GM21576 (cell line): ENCODE results near the gene SCNM1.
"Not testable (repeated sequence)": the region's sequence is repeated elsewhere in the genome, so short reads cannot be mapped to it uniquely, and the experiment has no call there.

Source experiments
- ATAC-seq: cut with Tn5 transposase; IDR thresholded peaks from one replicate; pipeline ENCODE4 v1.9.1; 2021; ENCODE audit warnings: mild to moderate bottlenecking, moderate library complexity; ENCODE audit not compliant: unreplicated experiment

Gene SCNM1

DNA sequence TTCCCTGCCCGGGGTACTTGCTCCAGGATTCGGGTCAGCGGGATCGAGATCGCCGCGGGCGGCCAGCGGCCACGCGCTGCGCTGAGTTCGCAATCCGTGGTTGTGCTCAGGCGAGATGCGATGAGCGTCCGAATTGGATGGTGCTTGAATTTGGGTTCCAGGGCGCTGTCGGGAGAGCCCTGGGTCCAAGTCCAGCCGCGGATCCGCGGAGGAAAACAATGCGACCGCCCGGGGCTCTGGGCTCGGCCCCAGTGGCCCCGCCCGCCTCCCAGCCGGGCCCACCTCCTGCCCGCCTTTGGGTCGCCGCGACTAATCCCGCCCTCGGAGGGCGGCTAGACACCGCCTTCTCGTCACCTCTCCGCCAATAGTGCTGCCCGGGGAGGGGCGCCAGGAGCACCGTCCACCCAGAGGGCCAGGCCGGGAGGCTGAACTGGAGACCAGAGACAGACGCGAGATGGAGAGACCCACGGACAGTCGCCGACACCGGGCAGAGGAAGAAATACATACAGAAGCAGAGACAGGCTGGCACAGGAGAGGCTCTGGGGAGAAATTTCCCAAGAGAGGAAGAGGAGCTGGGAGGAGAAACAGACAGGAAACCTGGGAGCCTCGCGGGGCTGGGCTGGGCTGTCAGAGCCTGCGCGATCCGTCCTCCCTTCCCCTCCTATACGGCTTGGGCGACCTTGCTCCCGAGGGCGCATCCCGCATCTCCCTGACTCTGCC is 19.4 kb upstream of the SCNM1 start, which contains the start of gene SEMA6C:
Gene SEMA6C, minus strand, starts transcription at position 220 of the 720 bp plus-strand sequence. CDS start 4,010 bp downstream, outside the sequence.
- ATAC-seq = peak; percentile 98

DNA sequence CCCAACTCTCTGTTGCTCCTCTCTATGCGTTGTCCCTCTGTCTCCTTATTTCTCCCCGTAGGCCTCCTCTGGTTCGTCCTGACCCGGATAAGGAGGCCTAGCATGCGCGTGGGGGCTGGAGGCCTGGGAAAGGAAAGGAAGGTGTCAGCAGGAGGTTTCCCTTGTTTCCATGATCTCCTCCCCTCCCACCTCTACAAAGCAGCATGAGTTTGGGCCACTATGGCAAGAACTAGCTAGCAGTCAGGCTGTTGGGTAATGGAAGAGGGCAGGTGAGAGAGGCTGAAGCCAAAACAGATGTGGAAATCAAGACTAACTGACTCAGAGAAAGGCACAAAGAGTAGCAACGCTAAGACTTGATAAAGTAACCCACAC is 18.8 kb upstream of the SCNM1 start:
- no peak for ATAC-seq

DNA sequence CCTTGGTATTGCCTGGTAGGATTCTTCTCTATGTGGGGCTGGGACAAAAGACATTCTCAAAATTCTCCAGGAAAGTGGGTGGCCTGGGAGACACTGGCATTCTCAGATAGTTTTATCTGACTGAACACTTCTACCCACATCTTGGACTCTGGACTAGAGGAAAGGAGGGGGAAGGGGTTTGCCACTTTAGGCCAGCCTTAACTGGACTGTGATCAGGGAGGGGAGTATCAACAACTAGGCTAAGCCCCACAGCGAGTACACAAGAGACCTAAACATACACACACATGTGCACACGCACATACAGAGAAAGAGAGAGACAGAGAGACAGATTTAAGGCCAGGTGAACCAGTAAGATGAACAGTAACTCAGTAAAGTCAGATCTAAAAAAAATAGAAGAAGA is 18.3 kb upstream of the SCNM1 start:
- no peak for ATAC-seq

DNA sequence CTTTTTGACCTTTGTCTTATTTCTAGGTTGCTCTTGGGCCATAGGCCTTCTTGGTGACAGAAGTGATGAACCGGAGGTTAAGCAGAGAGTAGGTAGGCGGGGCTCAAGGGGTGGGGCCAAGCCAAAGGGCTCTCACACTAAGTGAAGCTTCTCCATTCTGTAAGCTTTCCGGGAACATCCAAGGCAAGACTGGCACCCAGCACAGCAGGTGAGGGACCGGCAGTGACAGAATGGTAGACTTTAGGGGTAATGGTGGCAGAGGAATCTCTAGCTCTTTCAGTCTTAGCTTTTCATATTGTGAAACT is 9.5 kb upstream of the SCNM1 start, which contains the start of gene TNFAIP8L2:
Gene TNFAIP8L2, plus strand, starts transcription at position 135 of the 305 bp plus-strand sequence. CDS start 2,049 bp downstream, outside the sequence.
- ATAC-seq = peak; percentile 73

DNA sequence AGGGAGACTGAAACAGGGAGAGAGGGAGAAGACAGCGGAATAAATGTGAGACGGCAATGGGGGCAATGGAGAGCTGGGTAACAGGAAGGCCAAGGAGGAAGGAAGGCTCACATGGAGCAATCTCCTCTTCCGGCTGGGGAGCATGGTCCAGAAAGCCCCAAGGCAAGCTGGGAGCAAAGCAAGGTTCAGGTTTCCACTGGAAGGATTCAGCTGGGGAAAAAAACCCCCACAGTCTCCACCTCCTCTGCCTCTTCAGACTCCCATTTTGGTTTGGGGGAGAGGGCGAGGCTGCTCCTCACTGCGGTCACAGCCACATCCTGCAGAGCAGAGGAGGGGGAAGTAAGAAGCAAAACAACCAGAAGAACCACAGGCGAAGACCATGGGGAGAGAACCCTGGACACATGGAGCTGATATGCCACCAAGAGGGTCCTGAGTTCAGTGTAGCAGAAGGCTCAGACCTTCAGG is 8.8 kb upstream of the SCNM1 start:
- no peak for ATAC-seq

DNA sequence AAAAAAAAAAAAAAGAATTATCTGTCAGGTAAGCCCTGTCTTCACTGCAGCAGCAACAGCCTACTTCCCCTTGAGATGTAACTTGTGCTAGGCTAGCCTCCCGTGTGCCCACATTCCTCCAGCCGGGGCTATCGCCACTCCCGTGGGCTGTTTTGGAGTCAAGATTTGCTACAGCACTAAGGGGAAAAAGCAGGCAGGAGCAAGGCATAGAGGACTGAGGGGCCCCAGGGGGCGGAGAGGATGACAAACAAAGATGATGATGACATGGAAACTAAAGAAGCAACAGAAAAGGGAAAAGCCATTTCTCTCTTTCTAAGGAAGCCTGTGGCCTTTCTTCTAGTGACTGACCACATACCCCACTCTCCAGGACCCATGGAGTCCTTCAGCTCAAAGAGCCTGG is 7.6 kb upstream of the SCNM1 start:
- ATAC-seq = no peak

DNA sequence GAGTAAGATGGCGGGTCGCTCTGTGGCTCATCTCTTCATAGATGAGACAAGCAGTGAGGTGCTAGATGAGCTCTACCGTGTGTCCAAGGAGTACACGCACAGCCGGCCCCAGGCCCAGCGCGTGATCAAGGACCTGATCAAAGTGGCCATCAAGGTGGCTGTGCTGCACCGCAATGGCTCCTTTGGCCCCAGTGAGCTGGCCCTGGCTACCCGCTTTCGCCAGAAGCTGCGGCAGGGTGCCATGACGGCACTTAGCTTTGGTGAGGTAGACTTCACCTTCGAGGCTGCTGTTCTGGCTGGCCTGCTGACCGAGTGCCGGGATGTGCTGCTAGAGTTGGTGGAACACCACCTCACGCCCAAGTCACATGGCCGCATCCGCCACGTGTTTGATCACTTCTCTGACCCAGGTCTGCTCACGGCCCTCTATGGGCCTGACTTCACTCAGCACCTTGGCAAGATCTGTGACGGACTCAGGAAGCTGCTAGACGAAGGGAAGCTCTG is 7.1 kb upstream of the SCNM1 start:
- no peak for ATAC-seq

DNA sequence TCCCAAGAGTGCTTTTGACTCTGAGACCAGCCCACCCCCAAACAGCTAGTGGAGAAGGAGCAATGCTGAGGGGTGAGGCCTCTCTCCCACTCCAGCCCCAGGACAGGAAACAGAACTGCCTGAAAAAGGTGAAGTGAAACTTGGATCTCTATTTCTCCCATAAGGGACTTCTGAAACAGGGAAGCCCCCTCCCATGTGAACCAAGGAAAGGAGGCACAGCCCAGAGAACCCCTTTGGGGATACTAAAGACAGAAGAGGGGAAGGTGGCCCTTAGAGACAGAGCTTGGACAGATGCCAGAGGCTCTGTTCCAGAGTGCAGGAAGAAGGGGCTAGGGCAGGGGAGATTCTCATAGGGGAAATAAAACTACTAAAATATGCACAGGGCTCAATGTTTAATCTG is 6.6 kb upstream of the SCNM1 start:
- no peak for ATAC-seq

DNA sequence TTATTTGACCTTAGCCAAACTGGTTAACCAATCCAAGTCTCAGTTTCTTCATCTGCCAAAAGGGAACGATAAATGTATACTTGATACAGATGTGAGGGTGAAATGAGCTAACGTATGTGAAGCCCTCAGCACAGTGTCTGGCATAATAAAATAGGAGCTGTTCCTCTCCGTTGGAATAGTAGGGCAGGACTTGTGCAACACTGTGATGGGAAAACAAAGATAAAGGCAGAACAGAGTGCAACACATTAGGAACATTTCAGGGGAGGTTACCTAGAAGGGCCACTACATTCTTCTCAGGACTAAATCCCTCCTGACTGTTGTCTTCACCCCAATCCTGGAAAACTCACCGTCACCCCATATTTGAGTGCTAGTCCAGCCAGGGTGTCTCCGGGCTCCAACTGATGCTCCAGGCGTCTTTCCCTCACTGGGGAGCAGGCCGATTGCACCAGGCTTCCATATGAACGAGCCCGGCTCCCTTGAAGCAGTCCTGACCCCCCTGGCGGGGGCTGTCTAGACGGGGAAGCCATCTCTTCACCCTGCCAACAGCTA is 1.1 kb upstream of the SCNM1 start:
- no peak for ATAC-seq

DNA sequence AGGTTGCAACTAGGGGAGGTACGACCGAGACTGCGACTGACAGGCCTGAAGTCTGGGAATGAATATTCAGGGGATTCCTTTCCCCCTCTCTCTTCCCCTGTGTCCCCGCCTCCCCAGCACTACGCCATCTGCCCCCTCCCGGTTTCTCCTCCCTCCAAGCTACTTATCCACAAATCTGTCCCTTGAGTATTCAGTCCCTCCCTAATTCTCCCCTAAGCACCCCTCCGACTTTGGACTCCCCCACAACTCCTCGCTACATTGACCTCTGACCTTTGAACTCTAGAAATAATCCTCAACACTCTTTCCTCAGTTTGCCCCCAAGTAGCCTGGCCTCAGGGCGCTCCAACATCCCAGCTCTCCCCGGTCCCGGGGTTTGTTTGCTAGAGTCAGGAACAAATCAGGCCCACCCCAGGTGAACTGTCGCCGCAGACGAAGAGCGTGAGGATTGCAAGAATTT is 635 bp upstream of the SCNM1 start:
- no peak for ATAC-seq

DNA sequence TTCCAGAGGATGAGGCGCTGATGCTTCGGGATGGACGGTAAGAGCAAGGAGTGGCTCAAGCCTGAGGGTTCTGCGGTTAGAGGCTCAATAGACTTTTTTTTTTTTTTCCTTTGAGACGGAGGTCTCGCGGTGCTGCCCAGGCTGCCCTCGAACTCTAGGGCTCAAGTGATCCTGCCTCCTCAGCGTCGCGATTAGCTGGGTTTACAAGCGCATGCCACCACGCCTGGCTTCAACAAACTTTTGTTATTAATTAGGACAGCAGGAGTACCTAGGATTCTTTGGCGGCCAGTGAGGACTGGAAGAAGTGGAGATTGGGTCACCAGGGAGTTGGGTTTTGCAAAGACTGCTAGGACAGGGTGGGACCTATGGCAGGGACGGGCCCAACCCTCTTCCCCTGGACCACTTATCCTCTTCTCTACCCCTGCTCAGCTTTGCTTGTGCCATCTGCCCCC is 587 bp downstream of the SCNM1 start:
- no peak for ATAC-seq

DNA sequence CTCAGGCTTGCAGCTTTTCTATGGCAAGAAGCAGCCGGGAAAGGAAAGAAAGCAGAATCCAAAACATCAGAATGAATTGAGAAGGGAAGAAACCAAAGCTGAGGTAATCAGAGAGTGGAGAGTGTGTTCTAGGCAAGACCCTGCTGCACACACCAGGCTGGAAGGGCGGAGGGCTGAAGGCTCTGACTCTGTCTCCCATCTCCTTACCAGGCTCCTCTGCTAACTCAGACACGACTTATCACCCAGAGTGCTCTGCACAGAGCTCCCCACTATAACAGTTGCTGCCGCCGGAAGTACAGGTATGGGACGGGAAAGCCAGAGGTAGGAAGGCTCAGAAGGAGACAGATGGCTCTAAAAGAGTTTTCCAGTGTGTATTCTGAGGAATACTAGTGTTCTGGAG is 1.2 kb downstream of the SCNM1 start:
- no peak for ATAC-seq

DNA sequence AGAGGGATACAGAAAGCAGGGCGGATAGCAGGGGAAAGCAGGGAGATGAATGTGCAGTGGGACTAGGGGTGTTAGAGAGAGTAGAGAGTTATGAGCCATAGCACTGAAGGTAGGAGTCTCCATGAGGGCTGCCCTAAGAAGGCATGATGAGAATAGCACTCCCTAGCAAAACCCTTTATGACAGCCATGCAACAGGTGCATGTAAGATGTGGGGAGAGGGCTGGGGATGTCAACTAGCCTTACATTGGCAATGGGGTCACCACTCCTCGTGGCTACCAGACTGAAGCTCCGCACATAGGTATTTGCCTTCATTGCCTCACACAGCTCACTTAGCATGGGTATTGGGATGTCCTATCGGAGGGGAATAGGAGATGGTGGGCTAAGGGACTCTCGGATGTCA is 5.2 kb downstream of the SCNM1 start:
- ATAC-seq = no peak

DNA sequence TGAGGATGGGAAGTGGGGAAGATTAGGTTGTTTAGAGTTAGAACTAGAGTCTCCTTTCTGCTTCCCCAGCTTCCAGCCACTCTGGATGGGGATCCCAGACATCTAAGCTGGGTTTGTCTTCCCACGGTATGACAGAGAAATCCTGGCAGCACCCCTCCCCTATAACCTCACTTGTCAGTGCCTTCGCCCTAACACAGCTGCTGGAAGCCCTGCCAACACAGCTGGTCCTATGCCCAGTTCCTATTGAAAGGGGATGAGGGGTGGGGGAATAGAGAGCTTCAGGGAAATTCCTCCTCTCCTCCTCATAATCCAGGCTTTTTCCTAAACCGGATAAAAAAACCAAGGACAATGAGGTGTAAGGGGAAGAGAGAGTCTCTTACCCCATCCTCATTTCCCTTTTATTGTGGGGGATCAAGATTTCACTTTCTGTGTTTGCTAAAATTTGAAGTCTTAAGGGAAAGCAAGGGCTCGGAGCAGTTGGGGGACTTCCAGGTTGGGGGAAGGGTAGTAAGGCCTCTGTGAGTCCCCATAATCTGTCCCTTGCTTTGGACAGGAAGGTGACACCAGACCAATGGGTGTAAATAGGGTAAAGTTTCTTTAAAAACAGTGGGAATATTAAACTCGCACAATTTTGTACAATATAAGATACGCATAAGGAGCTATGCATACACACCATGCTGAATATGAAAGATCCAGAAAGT is 9.2 kb downstream of the SCNM1 start:
- no peak for ATAC-seq

DNA sequence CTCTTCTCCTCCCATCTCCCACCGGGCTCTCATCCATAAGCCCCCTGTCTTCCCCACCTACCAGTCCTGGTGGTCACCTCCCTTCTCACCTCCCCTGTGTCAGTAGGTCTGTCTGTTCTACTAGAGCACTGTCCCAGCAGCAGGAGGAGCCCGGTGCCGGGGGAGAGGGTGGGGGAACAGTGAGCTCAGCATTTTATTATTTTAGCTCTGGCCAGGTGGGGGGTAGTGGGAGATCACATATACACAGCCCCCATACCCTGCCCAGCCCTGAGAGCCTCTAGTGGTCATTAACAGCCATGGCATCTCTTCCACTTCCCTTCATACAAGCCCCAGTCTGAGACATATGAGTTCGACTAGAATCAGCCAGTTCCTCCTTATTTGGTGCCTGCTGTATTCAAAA is 9.9 kb downstream of the SCNM1 start, which contains the start of gene TMOD4:
Gene TMOD4, minus strand, starts transcription at position 119 of the 400 bp plus-strand sequence. CDS start 1,106 bp downstream, outside the sequence.
- ATAC-seq = no peak

DNA sequence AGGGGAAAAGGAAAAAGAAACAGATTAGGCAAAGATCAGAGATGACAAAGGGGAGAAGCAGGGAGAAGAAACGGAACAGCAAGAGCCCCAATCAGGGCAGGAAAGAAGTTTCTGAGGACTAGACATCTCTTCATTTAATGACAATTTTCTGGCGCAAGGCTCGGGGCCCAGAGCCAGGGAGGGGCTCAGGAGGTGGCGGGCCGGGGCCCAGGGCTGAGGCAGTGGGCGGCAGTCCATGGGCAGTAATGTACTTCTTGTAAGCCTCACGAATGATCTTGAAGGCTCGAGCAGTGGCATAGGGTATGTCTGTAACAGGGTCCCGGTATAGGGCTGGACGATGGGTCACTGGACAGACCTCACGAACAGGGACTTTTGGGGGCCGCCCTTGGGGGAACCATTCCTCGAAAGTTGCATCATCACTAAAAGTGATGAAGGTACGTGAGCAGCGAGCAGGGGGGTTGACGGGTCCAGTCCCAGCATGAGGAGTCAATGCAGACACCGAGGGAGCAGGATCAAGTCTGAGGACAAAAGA is 10.6 kb downstream of the SCNM1 start:
- no peak for ATAC-seq

DNA sequence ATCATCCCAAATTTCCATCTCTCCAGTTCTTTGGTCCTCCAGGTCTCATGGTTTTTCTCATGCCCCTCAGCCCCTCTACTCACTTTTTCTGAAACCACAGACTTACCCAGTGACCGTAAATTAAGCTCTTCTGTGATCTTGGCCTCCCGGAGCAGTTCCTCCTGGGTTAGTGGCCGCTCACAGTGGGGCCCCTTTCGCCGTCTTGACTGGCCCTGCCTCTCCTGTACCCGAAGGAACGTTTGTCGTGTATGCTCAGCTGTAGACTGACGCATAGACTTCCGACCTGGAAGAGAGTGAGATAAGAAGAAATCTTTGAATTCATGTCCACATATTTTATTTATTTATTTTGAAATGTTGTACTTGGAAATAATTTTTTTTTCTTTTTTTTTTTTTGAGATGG is 18.3 kb downstream of the SCNM1 start:
- no peak for ATAC-seq

DNA sequence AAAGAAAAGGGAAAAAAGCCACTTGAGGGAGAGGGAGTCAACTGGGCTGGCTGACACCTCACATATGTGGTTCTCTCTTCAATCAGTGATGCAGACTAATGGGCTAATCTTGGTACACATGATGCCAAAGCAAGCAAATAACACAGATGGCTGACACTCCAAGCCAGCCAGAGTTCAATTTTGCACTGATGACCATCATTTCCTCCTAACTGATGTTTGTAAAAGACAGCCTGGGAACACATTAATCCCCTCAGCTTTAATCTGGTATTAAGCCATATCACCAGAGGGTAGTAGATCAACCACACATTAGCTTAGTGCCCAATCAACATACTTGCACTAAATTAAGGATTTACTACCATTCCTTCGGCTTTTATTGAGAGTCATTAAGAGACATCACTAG is 21.3 kb downstream of the SCNM1 start:
- no peak for ATAC-seq

DNA sequence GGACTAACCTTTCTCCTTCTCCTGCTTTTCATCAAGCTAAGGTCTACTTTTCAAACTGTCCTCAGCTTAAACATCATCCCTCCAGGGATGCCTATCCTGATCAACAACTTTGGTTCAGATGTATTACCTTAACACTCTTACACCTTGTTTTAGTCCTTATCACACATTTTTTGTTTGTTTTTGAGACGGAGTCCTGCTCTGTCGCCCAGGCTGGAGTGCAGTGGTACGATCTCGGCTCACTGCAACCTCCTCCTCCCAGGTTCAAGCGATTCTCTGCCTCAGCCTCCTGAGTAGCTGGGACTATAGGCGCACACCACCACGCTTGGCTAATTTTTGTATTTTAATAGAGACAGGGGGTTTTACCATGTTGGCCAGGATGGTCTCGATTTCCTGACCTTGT is 22.7 kb downstream of the SCNM1 start:
- not testable (repeated sequence) for ATAC-seq

DNA sequence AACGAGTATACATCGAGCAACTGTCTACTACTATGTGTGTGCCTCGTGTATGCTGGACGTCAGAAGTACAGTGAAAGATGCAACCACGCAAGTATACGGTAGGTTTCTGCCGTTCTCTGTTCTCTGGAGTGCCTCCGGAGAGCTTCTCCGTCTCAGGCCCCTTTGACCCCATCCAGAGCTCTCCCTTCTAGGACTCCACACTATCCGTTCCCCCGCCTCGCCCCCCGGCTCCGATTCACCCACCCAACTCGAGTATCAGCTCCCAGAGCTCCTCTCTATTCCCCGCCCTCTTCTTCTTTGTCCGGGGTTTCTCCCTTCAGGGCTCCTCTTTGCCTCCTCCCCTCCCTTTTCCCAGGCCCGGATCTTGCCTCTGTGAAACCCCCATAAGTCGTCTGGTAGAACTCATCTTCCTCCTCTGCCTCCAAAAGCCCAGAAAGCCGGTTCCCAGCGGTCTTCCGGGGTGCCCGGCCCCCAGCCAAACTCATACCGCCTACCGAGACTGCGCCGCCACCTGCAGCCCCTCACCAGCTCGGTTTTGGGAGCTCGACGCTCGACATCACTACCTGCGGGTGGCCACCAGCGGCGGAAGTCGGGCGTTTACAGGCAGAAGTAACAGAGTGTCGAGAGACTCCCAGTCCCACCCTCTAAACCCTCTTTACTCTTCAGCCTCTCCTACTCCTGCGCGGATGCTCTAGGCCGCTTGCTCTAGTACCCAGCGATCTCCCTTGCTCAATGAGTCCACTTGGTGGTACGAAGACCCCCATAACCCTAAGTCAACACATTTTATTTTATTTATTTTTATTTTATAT is 23.9 kb downstream of the SCNM1 start, which contains the start of gene VPS72:
Gene VPS72, minus strand, starts transcription at position 561 of the 809 bp plus-strand sequence. Its CDS starts 76 bp downstream, at position 485.
- ATAC-seq = peak; percentile 90
